Neuron (in vitro differentiated cells): ENCODE results near the gene NBPF1.
"Not testable (repeated sequence)": the region's sequence is repeated elsewhere in the genome, so short reads cannot be mapped to it uniquely, and the experiment has no call there.

Experiments
- H2AFZ ChIP-seq: one replicate; pipeline ENCODE4 v1.6.1; 2013; ENCODE audit warnings: low read depth, mild to moderate bottlenecking, inconsistent platforms, low read length, moderate library complexity
- H3K27me3 ChIP-seq: one replicate; pipeline ENCODE4 v1.6.1; 2013; ENCODE audit warnings: low read length; ENCODE audit not compliant: insufficient read depth
- H3K36me3 ChIP-seq: one replicate; pipeline ENCODE4 v1.6.1; 2013; ENCODE audit warnings: low read length; ENCODE audit not compliant: insufficient read depth
- H3K4me1 ChIP-seq: one replicate; pipeline ENCODE4 v1.6.1; 2013; ENCODE audit warnings: low read length; ENCODE audit not compliant: insufficient read depth
- H3K4me3 ChIP-seq: 2 replicates; pipeline ENCODE4 v1.5.1; 2013; ENCODE audit warnings: mild to moderate bottlenecking, low read length, moderate library complexity
- H3K9me3 ChIP-seq: one replicate; pipeline ENCODE4 v1.6.1; 2013; ENCODE audit warnings: low read length

The NBPF1 gene

GRCh38 chr1:16600855-16601786, 12.2 kb downstream of the NBPF1 start:
- not testable (repeated sequence) for H3K27me3 ChIP-seq, H3K9me3 ChIP-seq

GRCh38 chr1:16599326-16599725, 14.0 kb downstream of the NBPF1 start:
- H2AFZ ChIP-seq, H3K9me3 ChIP-seq, H3K36me3 ChIP-seq, H3K4me3 ChIP-seq, H3K4me1 ChIP-seq, H3K27me3 ChIP-seq: not testable (repeated sequence)

More at GRCh38 chr1:16600855-16601786, 12.2 kb downstream of the NBPF1 start:
- H3K36me3 ChIP-seq: peaks cover 13% of the 10 kb centered on the region
- not testable (repeated sequence) for H3K4me3 ChIP-seq, H3K4me1 ChIP-seq, H2AFZ ChIP-seq

GRCh38 chr1:16595216-16595615, 18.1 kb downstream of the NBPF1 start:
- not testable (repeated sequence) for H3K9me3 ChIP-seq, H3K4me1 ChIP-seq, H2AFZ ChIP-seq, H3K4me3 ChIP-seq, H3K27me3 ChIP-seq, H3K36me3 ChIP-seq

DNA sequence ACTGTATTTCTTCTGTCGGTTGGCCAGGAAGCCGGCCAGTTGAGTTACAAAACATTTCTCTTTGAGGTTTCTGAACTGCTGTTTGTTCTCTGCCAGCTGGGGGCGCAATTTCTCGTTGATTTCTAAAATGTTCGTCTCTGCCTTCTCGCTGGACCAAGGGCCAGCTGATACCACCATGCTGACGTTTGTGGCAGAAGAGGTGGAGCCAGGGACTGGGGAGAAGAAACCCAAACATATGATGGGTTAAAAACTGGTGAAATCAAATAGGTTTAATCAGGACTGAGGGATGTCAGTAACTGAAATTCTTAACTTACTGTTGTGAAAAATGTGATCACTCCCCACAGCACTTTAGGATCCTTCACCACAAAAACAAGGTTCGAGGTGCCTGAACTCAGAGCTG, 21.5 kb downstream of the NBPF1 start:
- H3K36me3 ChIP-seq, H2AFZ ChIP-seq, H3K4me3 ChIP-seq, H3K9me3 ChIP-seq, H3K4me1 ChIP-seq, H3K27me3 ChIP-seq: not testable (repeated sequence)

GRCh38 chr1:16588081-16588480, 25.3 kb downstream of the NBPF1 start:
- not testable (repeated sequence) for H2AFZ ChIP-seq
- H3K36me3 ChIP-seq: peaks cover 11% of the 10 kb centered on the region

DNA sequence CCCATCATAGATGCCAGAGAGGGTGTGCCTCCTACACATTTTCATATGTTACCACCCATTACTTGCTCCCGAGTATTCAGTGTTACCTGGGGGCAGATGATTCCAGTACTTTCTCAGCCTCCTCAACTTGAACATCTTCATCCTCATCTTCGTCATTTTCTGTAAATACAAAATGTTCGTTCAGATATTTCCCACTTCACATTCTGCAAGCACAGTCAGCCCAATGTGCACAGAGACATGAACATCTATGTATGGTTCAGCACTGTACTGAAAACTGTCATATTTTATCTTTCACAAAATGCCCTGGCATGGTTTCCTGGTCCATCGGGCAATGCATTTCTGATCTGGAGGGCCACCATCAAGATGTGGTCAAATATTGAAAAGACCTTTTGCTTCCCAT, 25.7 kb downstream of the NBPF1 start:
- not testable (repeated sequence) for H3K4me3 ChIP-seq, H3K9me3 ChIP-seq, H2AFZ ChIP-seq, H3K4me1 ChIP-seq, H3K27me3 ChIP-seq
- H3K36me3 ChIP-seq: peaks cover 11% of the 10 kb centered on the region

More at GRCh38 chr1:16588081-16588480, 25.3 kb downstream of the NBPF1 start:
- H3K4me3 ChIP-seq, H3K27me3 ChIP-seq, H3K9me3 ChIP-seq, H3K4me1 ChIP-seq: not testable (repeated sequence)

- not testable (repeated sequence) for H3K4me1 ChIP-seq, H3K4me3 ChIP-seq, H2AFZ ChIP-seq, H3K36me3 ChIP-seq, H3K9me3 ChIP-seq, H3K27me3 ChIP-seq
These were observed 48.0 kb downstream of the NBPF1 start for GRCh38 chr1:16565324-16565723.

GRCh38 chr1:16561035-16561434, 52.3 kb downstream of the NBPF1 start:
- not testable (repeated sequence) for H3K4me3 ChIP-seq, H3K27me3 ChIP-seq, H3K9me3 ChIP-seq, H2AFZ ChIP-seq, H3K36me3 ChIP-seq, H3K4me1 ChIP-seq

GRCh38 chr1:16560498-16560897, 52.9 kb downstream of the NBPF1 start:
- not testable (repeated sequence) for H3K9me3 ChIP-seq, H3K4me3 ChIP-seq, H3K27me3 ChIP-seq, H3K36me3 ChIP-seq, H3K4me1 ChIP-seq, H2AFZ ChIP-seq

DNA sequence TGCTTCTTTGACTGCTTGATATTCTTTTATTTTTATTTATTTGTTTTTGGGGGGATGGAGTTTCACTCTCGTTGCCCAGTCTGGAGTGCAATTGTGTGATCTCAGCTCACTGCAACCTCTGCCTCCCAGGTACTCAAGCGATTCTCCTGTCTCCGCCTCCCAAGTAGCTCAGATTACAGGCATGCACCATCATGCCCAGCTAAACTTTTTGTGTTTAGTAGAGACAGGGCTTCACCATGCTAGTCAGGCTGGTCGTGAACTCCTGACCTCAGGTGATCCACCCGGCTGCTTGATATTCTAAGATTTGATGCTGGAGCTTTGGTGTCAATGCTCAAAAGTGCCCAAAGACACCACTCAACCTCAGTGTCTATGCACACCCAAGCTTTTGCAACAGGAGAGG, 53.7 kb downstream of the NBPF1 start:
- H3K4me3 ChIP-seq, H3K36me3 ChIP-seq, H3K27me3 ChIP-seq, H3K4me1 ChIP-seq, H3K9me3 ChIP-seq, H2AFZ ChIP-seq: not testable (repeated sequence)

DNA sequence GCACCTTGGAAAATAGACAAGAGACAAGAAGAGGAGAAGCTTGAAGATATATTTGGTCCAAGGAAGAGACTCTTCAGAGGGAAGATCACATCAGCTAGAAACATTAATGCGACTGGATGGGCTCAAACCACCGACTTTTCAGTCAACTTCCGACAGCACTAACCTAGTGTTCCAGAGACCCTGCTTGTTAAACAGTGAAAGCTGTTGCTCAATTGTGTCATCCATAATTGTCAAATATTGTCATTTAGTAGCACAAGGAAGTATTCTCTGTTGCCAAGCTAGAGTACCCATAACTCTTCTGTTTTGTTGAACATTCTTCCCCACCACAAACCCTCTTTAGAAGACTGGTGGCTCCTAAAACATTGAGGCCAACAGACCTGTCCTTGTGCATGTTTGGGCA, 56.3 kb downstream of the NBPF1 start:
- not testable (repeated sequence) for H3K27me3 ChIP-seq, H3K4me3 ChIP-seq, H2AFZ ChIP-seq, H3K36me3 ChIP-seq, H3K4me1 ChIP-seq, H3K9me3 ChIP-seq

- H3K4me1 ChIP-seq, H3K36me3 ChIP-seq, H2AFZ ChIP-seq, H3K9me3 ChIP-seq, H3K4me3 ChIP-seq, H3K27me3 ChIP-seq: not testable (repeated sequence)
These were observed 60.1 kb downstream of the NBPF1 start for GRCh38 chr1:16553244-16553643.

DNA sequence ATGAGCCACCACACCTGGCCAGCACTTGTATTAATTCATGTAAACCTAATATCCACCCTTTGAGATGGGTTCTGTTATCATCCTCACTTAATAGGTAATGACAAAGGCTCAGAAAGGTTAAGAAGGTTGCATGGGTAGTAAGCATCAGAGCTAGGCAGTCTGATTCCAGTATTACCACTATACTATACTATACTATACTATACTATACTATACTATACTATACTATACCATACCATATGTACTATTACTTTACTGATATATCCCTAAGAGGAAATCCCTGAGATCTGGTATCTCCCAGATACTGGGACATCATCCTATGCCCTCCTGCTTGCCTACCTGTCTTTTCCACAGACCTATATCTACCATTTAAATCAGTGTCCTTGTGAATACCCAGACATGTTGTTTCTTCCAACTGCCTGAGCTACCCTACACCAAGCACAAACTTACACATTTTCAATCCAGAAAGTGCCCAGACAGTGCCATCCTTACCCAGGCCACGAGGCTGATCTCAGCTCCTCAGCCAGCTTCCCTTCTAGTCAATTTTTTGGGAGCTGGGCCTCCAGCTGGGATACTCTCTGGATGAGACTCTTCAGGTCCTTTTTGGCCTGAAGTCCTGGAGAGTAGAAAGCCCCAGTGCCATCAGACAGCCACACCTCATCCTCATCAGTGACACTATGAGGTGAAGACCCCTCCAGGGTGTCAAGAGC, 63.0 kb downstream of the NBPF1 start:
- H3K27me3 ChIP-seq, H3K9me3 ChIP-seq, H3K4me3 ChIP-seq, H3K4me1 ChIP-seq, H3K36me3 ChIP-seq, H2AFZ ChIP-seq: not testable (repeated sequence)

DNA sequence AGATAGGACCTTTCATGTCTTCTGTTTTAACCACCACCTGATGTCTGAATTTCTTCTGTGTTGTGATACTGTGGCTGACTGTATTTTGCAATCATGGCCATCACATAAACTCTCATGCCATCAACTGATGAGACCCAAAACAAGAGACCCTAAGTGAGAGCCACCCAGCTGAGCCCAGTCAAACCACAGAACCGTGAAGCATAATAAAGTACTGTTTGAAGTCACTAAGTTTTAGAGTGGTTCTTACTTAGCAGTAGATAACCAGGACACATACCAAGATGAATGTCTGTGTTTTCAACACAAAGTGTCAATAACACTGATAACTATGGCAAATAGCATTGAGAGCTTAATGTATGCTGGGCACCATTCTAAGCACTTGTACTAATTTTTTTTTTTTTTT, 63.8 kb downstream of the NBPF1 start:
- H3K36me3 ChIP-seq, H3K4me3 ChIP-seq, H3K27me3 ChIP-seq, H2AFZ ChIP-seq, H3K9me3 ChIP-seq, H3K4me1 ChIP-seq: not testable (repeated sequence)
